HEK293 (cell line): ENCODE measurements around the gene EPHX1.

Source experiments
- CTCF ChIA-PET: fragments of 350-600 bp; formaldehyde crosslinking; extraction: SDS; loops from one replicate; lab custom pipeline; 2021; ENCODE audit warnings: antibody characterized with exemption; lab: Yijun Ruan, JAX
- POLR2A ChIA-PET: fragments of 300-600 bp; formaldehyde crosslinking; extraction: SDS; loops from one replicate; lab custom pipeline; 2020; ENCODE audit warnings: antibody characterized with exemption, inconsistent platforms; lab: Yijun Ruan, JAX
- H3K27ac ChIP-seq: fragments of 200-500 bp; sonication (Bioruptor generic); 2 replicates; pipeline ENCODE4 v1.5.1; 2014; ENCODE audit warnings: low read depth, low read length, control low read depth, inconsistent platforms; ENCODE audit errors: extremely low read depth
- H3K36me3 ChIP-seq, 2 experiments: fragments of 200-500 bp in 1 of 2; sonication (Bioruptor generic) in 1 of 2; 1 replicate in 1 of 2; 2 replicates in 1 of 2; pipeline ENCODE4 v1.5.1; 2014 to 2017; ENCODE audit warnings: inconsistent platforms in 2 of 2, low read length in 2 of 2; ENCODE audit not compliant: control insufficient read depth in 2 of 2, insufficient read depth in 1 of 2
- H3K4me1 ChIP-seq: fragments of 200-500 bp; sonication (Bioruptor generic); 2 replicates; pipeline ENCODE4 v1.5.1; 2014; ENCODE audit warnings: mild to moderate bottlenecking, low read length, inconsistent platforms; ENCODE audit not compliant: control insufficient read depth, insufficient read depth
- H3K4me3 ChIP-seq: 2 replicates; pipeline ENCODE4 v1.5.1; 2011; ENCODE audit warnings: low read depth, mild to moderate bottlenecking, control low read depth, low read length, moderate library complexity
- H3K9me3 ChIP-seq: fragments of 200-500 bp; sonication (Bioruptor generic); 2 replicates; pipeline ENCODE4 v1.5.1; 2014; ENCODE audit warnings: low read depth, low read length, inconsistent platforms; ENCODE audit not compliant: control insufficient read depth, insufficient read depth
- EGR2 ChIP-seq: fragments of 450-650 bp; formaldehyde crosslinking; IDR thresholded peaks from 2 replicates; pipeline ENCODE4 v1.5.1; 2016; ENCODE audit warnings: low read depth, missing biosample characterization, missing genetic modification characterization
- HOXD13 ChIP-seq: sonication (generic); formaldehyde crosslinking; IDR thresholded peaks from 2 replicates; pipeline ENCODE4 v1.8.0; 2022; ENCODE audit warnings: missing genetic modification reagents, borderline replicate concordance
- SALL2 ChIP-seq: fragments of 450-650 bp; formaldehyde crosslinking; IDR thresholded peaks from 2 replicates; pipeline ENCODE4 v1.5.0; 2017; ENCODE audit warnings: missing biosample characterization, mild to moderate bottlenecking, missing genetic modification characterization, borderline replicate concordance
- SCRT1 ChIP-seq: fragments of 450-650 bp; formaldehyde crosslinking; IDR thresholded peaks from 2 replicates; pipeline ENCODE4 v1.5.1; 2016; ENCODE audit warnings: missing biosample characterization, missing genetic modification characterization, borderline replicate concordance
- SP7 ChIP-seq: fragments of 450-650 bp; formaldehyde crosslinking; IDR thresholded peaks from 2 replicates; pipeline ENCODE4 v1.5.1; 2016; ENCODE audit warnings: missing biosample characterization, missing genetic modification characterization
- WT1 ChIP-seq: fragments of 450-650 bp; formaldehyde crosslinking; IDR thresholded peaks from 2 replicates; pipeline ENCODE4 v1.5.1; 2016; ENCODE audit warnings: missing biosample characterization, missing genetic modification characterization
- ZFHX2 ChIP-seq: fragments of 450-650 bp; formaldehyde crosslinking; conservative IDR thresholded peaks from 2 replicates; pipeline ENCODE4 v1.5.1; 2016; ENCODE audit warnings: missing biosample characterization, missing genetic modification characterization
- ZNF138 ChIP-seq: fragments of 450-650 bp; formaldehyde crosslinking; IDR thresholded peaks from 2 replicates; pipeline ENCODE4 v1.5.1; 2016; ENCODE audit warnings: missing biosample characterization, missing genetic modification characterization, borderline replicate concordance
- ZNF169 ChIP-seq: fragments of 450-650 bp; formaldehyde crosslinking; IDR thresholded peaks from 2 replicates; pipeline ENCODE4 v1.5.1; 2016; ENCODE audit warnings: missing biosample characterization, missing genetic modification characterization
- ZNF211 ChIP-seq: fragments of 450-650 bp; formaldehyde crosslinking; IDR thresholded peaks from 2 replicates; pipeline ENCODE4 v1.5.1; 2016; ENCODE audit warnings: low read depth, missing biosample characterization, missing genetic modification characterization
- ZNF214 ChIP-seq: fragments of 450-650 bp; formaldehyde crosslinking; IDR thresholded peaks from 2 replicates; pipeline ENCODE4 v1.5.1; 2017; ENCODE audit warnings: missing biosample characterization, mild to moderate bottlenecking, missing genetic modification characterization, borderline replicate concordance
- ZNF266 ChIP-seq: fragments of 450-650 bp; formaldehyde crosslinking; IDR thresholded peaks from 2 replicates; pipeline ENCODE4 v1.5.1; 2016; ENCODE audit warnings: missing biosample characterization, missing genetic modification characterization, low read depth
- ZNF354C ChIP-seq: fragments of 450-650 bp; formaldehyde crosslinking; IDR thresholded peaks from 2 replicates; pipeline ENCODE4 v1.5.1; 2016; ENCODE audit warnings: missing biosample characterization, missing genetic modification characterization, low read depth, borderline replicate concordance
- ZNF510 ChIP-seq: fragments of 450-650 bp; formaldehyde crosslinking; IDR thresholded peaks from 2 replicates; pipeline ENCODE4 v1.5.1; 2018; ENCODE audit warnings: mild to moderate bottlenecking, missing genetic modification characterization, missing biosample characterization; ENCODE audit not compliant: insufficient replicate concordance
- ZNF530 ChIP-seq: fragments of 450-650 bp; formaldehyde crosslinking; IDR thresholded peaks from 2 replicates; pipeline ENCODE4 v1.5.1; 2016; ENCODE audit warnings: low read depth, missing biosample characterization, missing genetic modification characterization
- ZNF571 ChIP-seq: fragments of 450-650 bp; formaldehyde crosslinking; IDR thresholded peaks from 2 replicates; pipeline ENCODE4 v1.5.0; 2017; ENCODE audit warnings: missing biosample characterization, missing genetic modification characterization
- ZNF610 ChIP-seq: fragments of 450-650 bp; formaldehyde crosslinking; IDR thresholded peaks from 2 replicates; pipeline ENCODE4 v1.5.1; 2016; ENCODE audit warnings: missing biosample characterization, missing genetic modification characterization, borderline replicate concordance
- ZNF621 ChIP-seq: fragments of 450-650 bp; formaldehyde crosslinking; IDR thresholded peaks from 2 replicates; pipeline ENCODE4 v1.5.1; 2017; ENCODE audit warnings: missing biosample characterization, missing genetic modification characterization
- ZNF664 ChIP-seq: fragments of 450-650 bp; formaldehyde crosslinking; IDR thresholded peaks from 2 replicates; pipeline ENCODE4 v1.5.1; 2016; ENCODE audit warnings: missing biosample characterization, missing genetic modification characterization
- ZNF692 ChIP-seq: fragments of 450-650 bp; formaldehyde crosslinking; IDR thresholded peaks from 2 replicates; pipeline ENCODE4 v1.5.1; 2016; ENCODE audit warnings: missing biosample characterization, missing genetic modification characterization
- ZNF777 ChIP-seq: fragments of 450-650 bp; formaldehyde crosslinking; IDR thresholded peaks from 2 replicates; pipeline ENCODE4 v1.5.1; 2017; ENCODE audit warnings: missing biosample characterization, missing genetic modification characterization, borderline replicate concordance
- ZNF791 ChIP-seq: fragments of 450-650 bp; formaldehyde crosslinking; IDR thresholded peaks from 2 replicates; pipeline ENCODE4 v1.5.1; 2016; ENCODE audit warnings: missing biosample characterization, missing genetic modification characterization
- ZSCAN16 ChIP-seq: fragments of 450-650 bp; formaldehyde crosslinking; IDR thresholded peaks from 2 replicates; pipeline ENCODE4 v1.5.1; 2016; ENCODE audit warnings: missing biosample characterization, missing genetic modification characterization
- TF ChIP-seq, protein P1 (sequence below): fragments of 450-650 bp; formaldehyde crosslinking; IDR thresholded peaks from 2 replicates; pipeline ENCODE4 v1.5.1; 2016; ENCODE audit warnings: missing biosample characterization, missing genetic modification characterization
- TF ChIP-seq, protein P2 (sequence below): fragments of 450-650 bp; formaldehyde crosslinking; IDR thresholded peaks from 2 replicates; pipeline ENCODE4 v1.5.1; 2017; ENCODE audit warnings: missing biosample characterization, missing genetic modification characterization
- TF ChIP-seq, protein P3 (sequence below): sonication (generic); formaldehyde crosslinking; IDR thresholded peaks from 2 replicates; pipeline ENCODE4 v1.8.1; 2022; ENCODE audit warnings: mild to moderate bottlenecking, moderate library complexity, missing genetic modification reagents

Gene EPHX1

DNA sequence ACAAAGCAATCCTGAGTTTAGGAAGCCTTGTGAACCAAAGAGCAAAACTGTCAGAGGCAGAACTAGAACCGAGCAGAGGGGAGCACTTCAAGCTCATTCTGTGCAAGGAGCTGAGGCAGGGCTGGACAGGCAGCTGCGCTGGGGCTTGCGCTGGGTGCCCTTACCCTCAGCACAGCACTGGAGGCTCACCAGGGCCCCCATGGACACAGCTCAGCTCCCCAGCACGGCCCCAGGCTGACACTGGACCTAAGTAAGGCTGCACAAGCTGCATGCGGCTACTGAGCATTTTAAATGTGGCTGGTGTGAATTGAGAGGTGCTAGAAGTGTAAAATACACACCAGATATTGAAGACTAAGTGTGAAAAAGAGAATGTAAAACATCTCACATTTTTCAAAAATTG is 50.2 kb downstream of the EPHX1 start:
- H3K4me3 ChIP-seq: no peak overlapping the region
- TF ChIP-seq, protein P1, sequence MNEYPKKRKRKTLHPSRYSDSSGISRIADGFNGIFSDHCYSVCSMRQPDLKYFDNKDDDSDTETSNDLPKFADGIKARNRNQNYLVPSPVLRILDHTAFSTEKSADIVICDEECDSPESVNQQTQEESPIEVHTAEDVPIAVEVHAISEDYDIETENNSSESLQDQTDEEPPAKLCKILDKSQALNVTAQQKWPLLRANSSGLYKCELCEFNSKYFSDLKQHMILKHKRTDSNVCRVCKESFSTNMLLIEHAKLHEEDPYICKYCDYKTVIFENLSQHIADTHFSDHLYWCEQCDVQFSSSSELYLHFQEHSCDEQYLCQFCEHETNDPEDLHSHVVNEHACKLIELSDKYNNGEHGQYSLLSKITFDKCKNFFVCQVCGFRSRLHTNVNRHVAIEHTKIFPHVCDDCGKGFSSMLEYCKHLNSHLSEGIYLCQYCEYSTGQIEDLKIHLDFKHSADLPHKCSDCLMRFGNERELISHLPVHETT: no peak
- no peak for TF ChIP-seq ZNF791 (tag by site-specific recombination)
- TF ChIP-seq ZNF571: no peak
- TF ChIP-seq SP7: no peak
- no peak for TF ChIP-seq ZNF610
- TF ChIP-seq ZNF138: no peak
- TF ChIP-seq, protein P2, sequence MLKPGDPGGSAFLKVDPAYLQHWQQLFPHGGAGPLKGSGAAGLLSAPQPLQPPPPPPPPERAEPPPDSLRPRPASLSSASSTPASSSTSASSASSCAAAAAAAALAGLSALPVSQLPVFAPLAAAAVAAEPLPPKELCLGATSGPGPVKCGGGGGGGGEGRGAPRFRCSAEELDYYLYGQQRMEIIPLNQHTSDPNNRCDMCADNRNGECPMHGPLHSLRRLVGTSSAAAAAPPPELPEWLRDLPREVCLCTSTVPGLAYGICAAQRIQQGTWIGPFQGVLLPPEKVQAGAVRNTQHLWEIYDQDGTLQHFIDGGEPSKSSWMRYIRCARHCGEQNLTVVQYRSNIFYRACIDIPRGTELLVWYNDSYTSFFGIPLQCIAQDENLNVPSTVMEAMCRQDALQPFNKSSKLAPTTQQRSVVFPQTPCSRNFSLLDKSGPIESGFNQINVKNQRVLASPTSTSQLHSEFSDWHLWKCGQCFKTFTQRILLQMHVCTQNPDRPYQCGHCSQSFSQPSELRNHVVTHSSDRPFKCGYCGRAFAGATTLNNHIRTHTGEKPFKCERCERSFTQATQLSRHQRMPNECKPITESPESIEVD (tag by site-specific recombination): no peak
- TF ChIP-seq WT1 (tag by site-specific recombination): no peak
- no peak for TF ChIP-seq ZNF777
- no peak for TF ChIP-seq ZNF664 (tag by site-specific recombination)
- no peak for TF ChIP-seq ZNF692
- ChIA-PET POLR2A (interaction anchor here (0.8 kb wide), 1 partner anchor 9 kb away, joined by 5 read pairs; no protein-coding TSS in a partner anchor), CTCF (interaction anchor here (0.6 to 1.8 kb wide), 4 partner anchors 14 to 385 kb away, joined by 3 to 11 read pairs (median 4); no protein-coding TSS in a partner anchor)
- H3K27ac ChIP-seq: no peak overlapping the region
- 0 out of 2 replicates have a peak, but pooled peaks cover 3% of the 10 kb centered on the region for H3K4me1 ChIP-seq
- peaks cover 7 to 59% of the 10 kb centered on the region in 2 experiments; a peak in 2 of 3 replicates for H3K36me3 ChIP-seq
- no peaks in the 10 kb centered on the region for H3K9me3 ChIP-seq

- POLR2A ChIA-PET: interaction anchor here (0.8 kb wide), 1 partner anchor 421 kb away, joined by 4 read pairs; no protein-coding TSS in a partner anchor
- TF ChIP-seq HOXD13 (0 out of 2 replicates have a peak, but pooled peaks have one; percentile 20), EGR2 (tag by site-specific recombination) (peak; percentile 73), ZSCAN16 (tag by site-specific recombination) (no peak), SCRT1 (tag by site-specific recombination) (no peak), ZNF211 (tag by site-specific recombination) (no peak), SALL2 (tag by site-specific recombination) (no peak), ZNF266 (tag by site-specific recombination) (no peak), ZNF354C (tag by site-specific recombination) (no peak), ZNF510 (tag by site-specific recombination) (no peak), ZNF621 (tag by site-specific recombination) (no peak), ZNF169 (tag by site-specific recombination) (no peak), WT1 (tag by site-specific recombination) (no peak), ZNF530 (tag by site-specific recombination) (no peak), ZNF664 (tag by site-specific recombination) (no peak), ZNF214 (no peak), ZFHX2 (peak; percentile 52; the same call in 1 of the 2 replicates)
- TF ChIP-seq, protein P3, sequence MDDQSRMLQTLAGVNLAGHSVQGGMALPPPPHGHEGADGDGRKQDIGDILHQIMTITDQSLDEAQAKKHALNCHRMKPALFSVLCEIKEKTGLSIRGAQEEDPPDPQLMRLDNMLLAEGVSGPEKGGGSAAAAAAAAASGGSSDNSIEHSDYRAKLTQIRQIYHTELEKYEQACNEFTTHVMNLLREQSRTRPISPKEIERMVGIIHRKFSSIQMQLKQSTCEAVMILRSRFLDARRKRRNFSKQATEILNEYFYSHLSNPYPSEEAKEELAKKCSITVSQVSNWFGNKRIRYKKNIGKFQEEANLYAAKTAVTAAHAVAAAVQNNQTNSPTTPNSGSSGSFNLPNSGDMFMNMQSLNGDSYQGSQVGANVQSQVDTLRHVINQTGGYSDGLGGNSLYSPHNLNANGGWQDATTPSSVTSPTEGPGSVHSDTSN (CRISPR knock-in tag): no peak
- CTCF ChIA-PET: interaction anchor here (1.8 kb wide), 1 partner anchor 386 kb away, joined by 11 read pairs; no protein-coding TSS in a partner anchor
- Histone ChIP-seq H3K9me3 (no peaks in the 10 kb centered on the region), H3K4me1 (0 out of 2 replicates have a peak, but pooled peaks cover 3% of the 10 kb centered on the region), H3K36me3 (peaks cover 7 to 60% of the 10 kb centered on the region in 2 experiments; a peak in 2 of 3 replicates), H3K27ac (no peak overlapping the region), H3K4me3 (no peak overlapping the region)
These were observed 51.0 kb downstream of the EPHX1 start for GRCh38 chr1:225860876-225861441.
